Stomach (tissue), 9 donors: Measurements from ENCODE around the gene EXOSC5. TPM values are rescaled to one million over a fixed set of nuclear protein-coding genes. Genes with fewer than 3 reads are reported as not detected.

Source experiments
- DNase-seq, 2 donors: peaks; one replicate each; pipeline versions ENCODE4 v3.0.0 to v3.0.0-alpha.2; 2013 to 2019
- H3K27ac ChIP-seq, 5 donors: fragments of 200-600 bp in 4 of 5; sonication (generic) in 4 of 5; one replicate each; pipeline ENCODE4 v1.5.1; 2013 to 2019; ENCODE audit warnings: mild to moderate bottlenecking in 1 of 5, moderate library complexity in 1 of 5
- H3K27me3 ChIP-seq, 3 donors: fragments of 200-600 bp; sonication (generic); one replicate each; pipeline ENCODE4 v1.5.1; 2017 to 2019; ENCODE audit warnings: mixed run types in 1 of 3
- H3K36me3 ChIP-seq, 4 donors: fragments of 200-600 bp; sonication (generic); 1 replicate in 3 of 4; 2 replicates in 1 of 4; pipeline ENCODE4 v1.5.1; 2016 to 2019
- H3K4me1 ChIP-seq, 4 donors: fragments of 200-600 bp; sonication (generic); one replicate each; pipeline ENCODE4 v1.5.1; 2016 to 2019
- H3K4me3 ChIP-seq, 4 donors: fragments of 200-600 bp; sonication (generic) in 3 of 4; one replicate each; pipeline ENCODE4 v1.5.1; 2016 to 2019; ENCODE audit warnings: mild to moderate bottlenecking in 1 of 4
- H3K9me3 ChIP-seq, 4 donors: fragments of 200-600 bp; sonication (generic); one replicate each; pipeline ENCODE4 v1.5.1; 2016 to 2019
- CTCF ChIP-seq, 7 experiments: fragments of 450-650 bp in 4 of 7; fragments of 200-600 bp in 3 of 7; sonication (generic) in 3 of 7; IDR thresholded peaks; one replicate each; pipeline ENCODE4 v1.5.1; 2016 to 2019; ENCODE audit warnings: antibody characterized with exemption in 7 of 7, control low read depth in 2 of 7, mild to moderate bottlenecking in 1 of 7
- EP300 ChIP-seq: sonication (generic); formaldehyde crosslinking; IDR thresholded peaks from one replicate; pipeline ENCODE4 v1.6.1; 2017; ENCODE audit warnings: antibody characterized with exemption
- POLR2A ChIP-seq, 4 donors: fragments of 450-650 bp; IDR thresholded peaks; one replicate each; pipeline ENCODE4 v1.6.1; 2016; ENCODE audit warnings: antibody characterized with exemption in 4 of 4, control low read depth in 2 of 4, mild to moderate bottlenecking in 1 of 4, moderate library complexity in 1 of 4
- POLR2AphosphoS5 ChIP-seq, 3 donors: sonication (generic); formaldehyde crosslinking; IDR thresholded peaks; one replicate each; pipeline ENCODE4 v1.6.1; 2016; ENCODE audit warnings: antibody characterized with exemption in 3 of 3
- WGBS, 5 donors: extraction: QIAGEN DNeasy Blood & Tissue Kit in 3 of 5; methylation state at CpG; one replicate each; pipeline versions ENCODE4 v1.1.5 to v1.1.7; 2013 to 2018; 5-methylcytosine and 5-hydroxymethylcytosine counted together
- intact Hi-C: fragments of 100-400 bp; cut with DNase I; formaldehyde crosslinking; loops from one replicate; pipeline ENCODE4 v1.15.1; 2023; ENCODE audit warnings: low total_unique reads
- polyA plus RNA-seq, 3 donors: library from polyadenylated mRNA; stranded (reverse); fragments of 200-250 nt; gene quantifications; one replicate each; pipeline ENCODE4 v1.2.3, GENCODE V29; 2013
- total RNA-seq, 5 donors: library from RNA; depleted of rRNA; stranded (reverse); fragments of >200 nt; gene quantifications; one replicate each; pipeline versions ENCODE4 v1.1.0 to v1.2.3, GENCODE V29; 2014 to 2016
- donor health status: healthy with polysubstance abuse.
- donor health status: Bipolar disorder and iron deficiency.
- donor health status: healthy.

EXOSC5 gene
- total and polyA plus RNA-seq, 8 donors: 4.8 to 131 (median 23.9) TPM

- DNase-seq: no peak
- Histone ChIP-seq H3K4me1 (peaks cover 12 to 86% (median 36%) of the 10 kb centered on the region in 4 donors), H3K27ac (peak overlapping the region in 4 of 5 donors; percentile 2 to 72 (median 37)), H3K27me3 (no peaks in the 10 kb centered on the region), H3K36me3 (peaks cover 8 to 43% (median 34%) of the 10 kb centered on the region in 4 donors), H3K4me3 (no peak overlapping the region), H3K9me3 (no peaks in the 10 kb centered on the region)
- intact Hi-C loops: no loop called here
- WGBS, 5 donors: 47 to 73% (median 59%) methylated on average over 4 of the region's 4 CpGs
- TF ChIP-seq POLR2A (IDR thresholded peaks at IDR 0.05) (no peak), CTCF (IDR thresholded peaks at IDR 0.05) (no peak), EP300 (no peak), POLR2AphosphoS5 (IDR thresholded peaks at IDR 0.05) (no peak)
These were observed 10.1 kb upstream of the EXOSC5 start for GRCh38 chr19:41407271-41407670.

GRCh38 chr19:41405776-41406175 lies 8.6 kb upstream of the EXOSC5 start:
- Histone ChIP-seq H3K27ac (no peak overlapping the region), H3K4me1 (peaks cover 12 to 73% (median 33%) of the 10 kb centered on the region in 4 donors), H3K27me3 (no peaks in the 10 kb centered on the region), H3K9me3 (no peaks in the 10 kb centered on the region), H3K4me3 (no peak overlapping the region), H3K36me3 (peaks cover 2 to 44% (median 25%) of the 10 kb centered on the region in 4 donors)
- WGBS, 5 donors: 81 to 87% (median 85%) methylated on average over 5 to 6 of the region's 6 CpGs
- no peak for DNase-seq
- intact Hi-C loops: no loop called here
- no peak for TF ChIP-seq EP300
- TF ChIP-seq POLR2A (IDR thresholded peaks at IDR 0.05): no peak
- TF ChIP-seq POLR2AphosphoS5 (IDR thresholded peaks at IDR 0.05): no peak
- no peak for TF ChIP-seq CTCF (IDR thresholded peaks at IDR 0.05)

- DNase-seq: no peak
- H3K9me3 ChIP-seq: no peaks in the 10 kb centered on the region
- H3K27ac ChIP-seq: no peak overlapping the region
- H3K4me1 ChIP-seq: peaks cover 7 to 68% (median 24%) of the 10 kb centered on the region in 4 donors
- no peaks in the 10 kb centered on the region for H3K27me3 ChIP-seq
- TF ChIP-seq CTCF (IDR thresholded peaks at IDR 0.05): no peak
- TF ChIP-seq POLR2A (IDR thresholded peaks at IDR 0.05): no peak
- TF ChIP-seq EP300: no peak
- TF ChIP-seq POLR2AphosphoS5 (IDR thresholded peaks at IDR 0.05): no peak
- H3K4me3 ChIP-seq: no peak overlapping the region
- WGBS, 5 donors: 41 to 60% (median 49%) methylated on average over 11 to 12 of the region's 12 CpGs
- intact Hi-C loops: no loop called here
- peaks cover 0 to 38% (median 19%) of the 10 kb centered on the region in 4 donors for H3K36me3 ChIP-seq
These were observed 6.2 kb upstream of the EXOSC5 start for GRCh38 chr19:41403181-41403970.

GRCh38 chr19:41402010-41402409 lies 4.9 kb upstream of the EXOSC5 start:
- Histone ChIP-seq H3K36me3 (peaks cover 0 to 32% (median 19%) of the 10 kb centered on the region in 4 donors), H3K9me3 (no peaks in the 10 kb centered on the region), H3K27me3 (no peaks in the 10 kb centered on the region), H3K4me1 (peaks cover 10 to 59% (median 27%) of the 10 kb centered on the region in 4 donors), H3K27ac (no peak overlapping the region), H3K4me3 (no peak overlapping the region)
- no peak for DNase-seq
- WGBS, 5 donors: 69 to 82% (median 78%) methylated on average over 3 of the region's 3 CpGs
- TF ChIP-seq POLR2AphosphoS5 (IDR thresholded peaks at IDR 0.05): no peak
- TF ChIP-seq CTCF (IDR thresholded peaks at IDR 0.05): no peak
- TF ChIP-seq EP300: no peak
- no peak for TF ChIP-seq POLR2A (IDR thresholded peaks at IDR 0.05)
- intact Hi-C loops: no loop called here
